Retina (tissue), 1 donor: Measurements from ENCODE around the gene VAV2.
A peak's percentile ranks its signal among the peaks of the same experiment; 100 is the strongest.

Source experiments
- DNase-seq: peaks from one replicate; pipeline ENCODE4 v3.0.0-alpha.2; 2016

The VAV2 gene

DNA sequence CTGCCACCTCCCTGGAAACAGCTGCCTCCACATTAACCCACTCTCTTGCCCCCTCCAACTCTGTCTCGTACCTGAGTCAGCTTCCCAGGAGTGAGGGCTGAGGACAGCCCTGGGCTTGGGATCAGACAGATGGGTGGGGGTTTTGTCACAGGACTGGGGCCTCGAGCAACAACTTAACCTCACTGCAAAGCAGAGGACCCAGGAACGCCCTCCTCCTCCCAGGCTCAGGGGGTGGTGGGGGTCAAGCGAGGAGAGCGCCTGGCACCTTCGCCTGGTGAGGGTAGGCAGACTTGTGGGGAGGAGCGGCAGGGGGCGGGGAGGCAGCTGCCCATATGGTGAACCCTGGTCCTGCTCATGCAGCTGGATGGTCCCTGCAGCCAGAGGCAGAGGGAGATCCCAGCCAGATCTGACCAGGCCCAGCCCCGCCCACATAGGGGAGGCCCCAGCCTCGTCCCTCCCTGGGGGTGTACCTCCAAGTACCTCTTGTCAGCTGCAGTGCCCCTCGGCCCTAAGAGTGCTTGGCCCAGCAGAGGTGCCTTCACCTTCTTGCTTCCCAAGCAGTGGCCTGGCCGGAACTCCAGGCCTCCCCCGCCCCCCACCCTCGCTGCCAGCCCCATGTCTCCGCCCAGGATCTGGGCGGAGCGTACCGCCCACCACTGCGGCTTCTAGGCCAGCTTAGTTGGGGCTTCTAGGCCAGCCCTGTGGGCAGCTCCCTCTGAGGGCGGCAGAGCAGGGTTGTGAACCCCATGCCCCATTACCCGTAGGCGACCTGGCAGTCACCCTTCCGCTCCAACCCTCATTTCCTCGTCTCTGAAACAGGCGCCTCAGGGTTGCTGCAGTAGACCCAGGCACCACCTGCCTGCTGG is 254.1 kb downstream of the VAV2 start, which contains the start of gene SARDH:
SARDH (minus strand) TSS at position 579 of the 866 bp plus-strand sequence. CDS start 4,179 bp downstream, outside the sequence.
- DNase-seq: peak; percentile 80

DNA sequence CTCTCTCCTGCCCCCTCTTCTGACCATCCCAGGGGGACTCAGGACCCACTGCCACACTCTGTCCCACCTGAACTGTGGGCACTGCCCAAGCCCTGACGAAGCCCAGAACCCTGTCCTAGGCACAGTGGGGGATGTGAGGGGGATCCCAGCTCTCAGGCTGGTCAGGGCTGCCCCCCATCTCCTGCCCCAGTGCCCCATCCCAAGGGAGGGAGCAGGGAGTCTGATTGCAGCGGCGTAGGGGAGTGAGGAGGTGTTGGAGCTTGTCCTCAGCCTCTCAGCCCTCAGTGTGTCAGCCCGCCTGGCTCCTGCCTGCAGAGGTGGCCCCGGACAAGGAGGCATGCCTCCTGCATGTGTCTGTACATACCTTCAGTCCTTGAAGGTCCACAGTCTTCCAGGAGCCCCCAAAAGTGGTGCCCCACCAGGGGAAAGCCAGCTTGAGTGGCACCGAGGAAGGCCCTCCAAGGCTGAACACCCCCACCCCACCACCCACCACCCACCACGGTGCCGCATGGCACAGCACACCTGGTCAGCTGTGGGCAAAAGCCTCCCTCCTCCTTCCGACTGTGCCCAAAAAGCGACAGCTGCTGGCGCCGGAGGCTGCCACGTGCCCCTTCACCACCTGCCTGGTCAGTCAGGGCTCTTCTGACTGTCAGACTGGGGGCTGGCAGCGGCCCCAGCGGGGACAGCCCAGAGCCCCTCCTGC is 254.9 kb downstream of the VAV2 start:
- no peak for DNase-seq

DNA sequence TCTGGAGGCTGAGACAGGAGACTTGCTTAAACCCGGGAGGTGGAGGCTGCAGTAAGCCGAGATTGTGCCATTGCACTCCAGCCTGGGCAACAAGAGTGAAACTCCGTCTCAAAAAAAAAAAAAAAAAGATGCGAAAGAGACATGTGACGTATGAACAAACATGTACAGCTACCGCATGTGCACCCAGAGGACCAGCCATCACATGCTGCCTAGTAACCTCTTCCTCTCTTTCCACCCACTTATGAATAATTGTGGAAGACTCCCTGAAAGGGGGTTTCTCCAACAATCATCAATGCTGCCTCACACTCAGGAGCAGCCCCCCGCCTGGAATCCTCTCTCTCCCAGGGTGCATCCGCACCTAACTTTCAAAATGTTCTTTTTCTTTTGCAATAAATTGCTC is 256.2 kb downstream of the VAV2 start:
- DNase-seq: no peak

DNA sequence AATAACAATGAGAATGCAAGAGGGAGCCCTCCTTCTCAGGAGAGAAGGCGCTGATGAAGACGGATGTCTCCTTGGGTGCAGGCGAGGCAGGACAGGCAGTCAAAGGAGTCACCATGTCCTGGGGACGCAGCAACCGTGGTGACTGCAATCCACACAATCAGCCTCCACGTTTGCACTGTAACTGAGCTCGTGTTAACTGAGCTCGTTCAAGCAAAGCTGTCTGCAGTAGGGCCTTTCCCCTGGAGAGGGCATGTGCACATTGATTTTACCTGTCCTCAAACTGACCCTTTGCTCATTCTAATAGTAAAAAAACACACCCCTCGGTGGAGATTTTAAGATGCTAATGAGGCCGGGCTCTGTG is 256.7 kb downstream of the VAV2 start:
- DNase-seq: no peak

DNA sequence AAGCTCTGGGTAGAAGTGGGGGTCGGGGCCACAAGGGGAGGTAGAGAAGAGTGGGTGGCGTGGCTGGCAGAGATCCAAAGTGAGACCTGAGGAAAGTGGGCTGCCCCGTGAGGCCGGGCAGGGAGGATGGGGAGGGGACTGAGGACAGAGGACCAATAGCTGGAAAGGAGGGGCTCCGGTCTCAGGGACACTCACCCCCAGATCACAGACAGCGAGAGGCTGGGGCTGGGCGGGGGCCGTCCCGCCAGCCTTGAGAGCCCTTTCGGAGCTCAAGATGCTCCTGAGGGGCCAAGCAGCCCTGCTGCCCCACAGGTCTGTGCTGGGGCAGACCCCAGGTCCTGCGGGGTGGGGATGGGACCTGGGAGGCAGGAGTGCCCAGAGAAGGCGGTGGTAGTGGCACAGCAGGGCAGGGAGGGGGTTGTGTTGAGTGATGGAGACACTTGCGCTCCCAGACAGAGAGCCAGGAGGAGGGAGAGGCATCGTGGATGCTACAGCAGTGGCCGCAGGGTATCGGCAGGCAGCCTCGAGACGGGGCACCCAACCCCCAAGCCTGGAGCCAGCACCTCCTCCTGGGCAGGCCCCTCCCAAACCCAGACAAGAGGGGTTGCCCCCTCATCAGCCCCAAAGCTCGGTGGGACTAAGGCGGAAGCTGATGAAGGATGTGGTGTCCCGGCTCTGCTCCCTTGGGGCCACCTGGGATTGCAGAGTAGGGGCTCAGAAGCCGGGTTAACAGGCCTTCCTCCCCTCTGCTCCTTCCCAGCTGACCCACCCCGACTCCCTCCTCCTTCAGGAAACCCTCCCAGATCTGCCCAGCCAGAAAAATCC is 257.3 kb downstream of the VAV2 start:
- DNase-seq: no peak

DNA sequence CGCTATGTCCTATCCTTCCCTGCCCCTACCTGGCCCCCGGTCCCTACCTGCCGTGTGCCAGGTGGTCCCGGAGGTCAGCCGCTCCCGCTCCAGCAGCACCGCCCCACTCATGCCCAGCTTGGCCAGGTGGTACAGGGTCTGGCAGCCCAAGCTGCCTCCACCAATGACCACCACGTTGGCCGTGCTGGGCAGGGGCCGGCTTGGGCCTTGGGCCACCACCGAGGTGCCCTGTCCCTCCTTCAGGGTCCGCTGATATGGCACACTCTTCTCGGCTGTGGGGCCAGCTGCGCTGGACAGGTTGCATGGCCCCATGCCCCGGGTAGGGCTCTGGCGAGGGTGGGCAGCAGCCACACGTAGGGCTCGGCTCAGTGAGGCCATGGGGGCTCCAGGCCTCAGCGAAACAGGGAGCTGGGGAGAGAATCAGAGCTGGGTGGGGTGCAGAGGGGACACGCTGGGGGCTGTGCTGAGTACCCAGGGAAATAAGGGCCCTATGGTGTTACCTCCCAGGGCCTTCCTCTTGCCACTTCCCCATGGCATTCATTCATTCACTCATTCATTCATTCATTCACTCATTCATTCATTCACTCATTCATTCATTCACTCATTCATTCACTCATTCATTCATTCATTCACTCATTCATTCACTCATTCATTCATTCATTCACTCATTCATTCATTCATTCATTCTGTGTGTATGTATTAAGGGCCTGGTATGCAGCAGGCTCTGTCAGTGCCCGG is 258.2 kb downstream of the VAV2 start:
- no peak for DNase-seq

DNA sequence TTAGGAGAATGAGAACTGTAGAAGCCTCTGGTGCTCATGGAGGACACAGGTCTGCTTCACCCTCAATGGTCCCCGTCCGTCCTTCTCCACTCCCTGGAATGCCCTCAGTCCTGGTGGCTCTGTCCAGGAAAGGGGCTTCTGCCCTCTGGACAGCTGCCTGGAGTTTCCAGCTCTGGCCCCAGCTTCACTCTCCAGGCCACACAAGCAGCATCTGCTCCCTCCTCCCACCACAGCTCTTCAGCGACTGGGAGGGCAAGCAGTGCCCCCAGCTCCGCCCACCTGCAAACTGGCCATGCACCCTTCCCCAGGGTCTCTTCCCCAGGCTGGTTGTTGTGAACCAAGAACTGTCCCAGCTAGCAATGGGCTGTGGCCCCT is 258.7 kb downstream of the VAV2 start:
- DNase-seq: no peak

DNA sequence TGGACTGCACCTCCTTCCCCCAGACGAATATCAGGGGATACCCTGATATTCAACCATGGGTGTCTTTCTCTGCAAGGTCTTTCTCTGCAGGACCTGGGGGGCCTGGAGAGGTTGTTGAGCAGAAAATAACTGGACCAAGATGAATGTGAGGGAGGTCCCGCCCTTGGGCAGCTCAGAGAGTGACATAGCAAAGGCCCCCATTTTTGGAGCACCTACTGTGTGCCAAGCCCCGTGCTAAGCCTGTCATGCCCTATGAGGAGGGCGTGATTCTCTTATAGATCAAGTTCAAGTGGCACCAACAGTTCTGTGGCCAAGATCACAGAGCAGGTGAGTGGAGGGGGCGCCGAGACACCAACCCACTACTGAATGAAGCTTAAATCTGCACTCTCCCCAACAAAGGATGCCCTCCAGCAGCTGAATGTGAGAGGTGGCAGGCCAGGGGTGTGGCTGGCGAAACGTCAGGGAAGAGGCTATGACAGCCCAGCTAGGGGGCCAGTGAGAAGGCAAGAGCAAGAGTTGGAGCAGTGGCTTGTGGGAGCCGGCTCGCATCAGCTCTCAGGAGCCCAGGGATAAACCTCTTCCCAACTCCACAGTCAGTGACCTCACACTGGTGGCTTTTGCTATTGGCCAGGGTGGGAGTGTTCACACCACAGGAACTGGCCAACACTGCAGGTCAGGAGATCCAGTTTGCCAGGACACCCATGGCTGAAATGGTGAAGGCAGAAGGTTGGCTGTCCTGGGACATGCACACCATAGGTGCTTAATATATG is 259.3 kb downstream of the VAV2 start:
- DNase-seq: no peak

DNA sequence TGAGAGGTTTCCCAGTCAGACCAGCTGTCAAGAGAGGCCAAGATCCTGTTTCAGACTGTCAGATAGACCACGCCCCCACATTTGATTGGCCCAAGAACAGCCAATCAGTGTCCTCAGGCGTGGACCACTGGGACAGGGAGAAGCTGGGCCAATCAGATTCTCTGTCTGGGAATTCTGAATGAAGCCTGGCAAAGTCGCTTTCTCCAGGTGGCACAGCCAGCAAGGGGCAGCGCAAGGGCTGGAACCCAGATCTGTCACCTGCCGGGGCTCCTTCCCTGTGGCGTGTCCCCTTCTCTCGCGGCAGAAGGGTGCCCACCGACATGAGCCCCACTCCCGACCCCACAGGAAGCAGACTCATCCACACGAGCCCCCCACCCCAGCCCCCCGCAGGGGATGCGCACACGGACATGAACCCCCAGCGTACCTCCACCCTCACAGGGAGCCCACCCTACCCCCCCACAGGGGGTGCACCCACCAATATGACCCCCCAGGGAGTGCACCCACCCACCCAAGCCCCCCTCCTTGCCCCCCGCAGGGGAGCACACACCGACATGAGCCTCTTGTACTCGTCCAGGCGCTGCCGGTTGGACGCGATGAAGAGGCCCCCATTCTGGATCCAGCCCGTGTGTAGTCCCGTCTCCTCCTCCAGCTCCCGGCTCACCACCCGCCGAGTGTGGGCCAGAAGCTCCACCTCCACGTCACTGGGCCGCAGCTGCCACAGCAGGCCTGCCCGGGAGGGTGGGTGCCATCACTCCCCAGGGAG is 260.1 kb downstream of the VAV2 start:
- no peak for DNase-seq

DNA sequence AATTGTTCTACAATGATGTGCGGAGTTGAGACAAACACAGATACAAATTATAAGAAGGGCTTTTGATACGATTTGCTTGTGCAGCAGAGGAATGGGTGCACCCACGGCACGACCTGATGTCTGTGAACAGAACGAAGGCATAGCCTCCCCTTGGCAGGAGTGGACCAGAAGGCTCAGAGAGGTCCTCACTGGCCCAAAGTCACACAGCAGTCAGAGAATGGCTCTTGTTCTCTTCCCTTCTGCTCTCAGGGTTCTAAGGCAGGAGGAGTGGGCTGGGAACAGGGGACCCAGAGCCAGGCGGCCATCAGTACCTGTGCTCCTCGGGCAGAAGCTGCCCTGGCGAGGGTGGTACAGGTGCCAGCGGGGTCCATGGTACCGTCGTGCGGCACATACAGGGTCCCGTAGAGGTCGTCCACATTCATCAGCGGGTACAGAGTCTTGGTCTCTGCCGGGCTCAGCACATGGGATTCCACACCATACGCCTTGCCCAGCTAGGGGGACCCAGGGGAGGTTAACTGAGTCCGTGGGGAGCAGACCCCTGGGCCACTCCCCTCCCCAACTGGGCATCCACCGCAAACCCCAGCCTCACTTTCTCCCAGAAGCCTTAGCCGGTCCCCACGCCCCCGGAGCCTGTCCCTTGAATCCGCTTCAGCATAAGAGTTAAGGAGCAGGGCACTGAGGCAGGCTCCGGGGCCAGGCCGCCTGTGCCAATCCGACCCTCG is 261.0 kb downstream of the VAV2 start:
- no peak for DNase-seq

DNA sequence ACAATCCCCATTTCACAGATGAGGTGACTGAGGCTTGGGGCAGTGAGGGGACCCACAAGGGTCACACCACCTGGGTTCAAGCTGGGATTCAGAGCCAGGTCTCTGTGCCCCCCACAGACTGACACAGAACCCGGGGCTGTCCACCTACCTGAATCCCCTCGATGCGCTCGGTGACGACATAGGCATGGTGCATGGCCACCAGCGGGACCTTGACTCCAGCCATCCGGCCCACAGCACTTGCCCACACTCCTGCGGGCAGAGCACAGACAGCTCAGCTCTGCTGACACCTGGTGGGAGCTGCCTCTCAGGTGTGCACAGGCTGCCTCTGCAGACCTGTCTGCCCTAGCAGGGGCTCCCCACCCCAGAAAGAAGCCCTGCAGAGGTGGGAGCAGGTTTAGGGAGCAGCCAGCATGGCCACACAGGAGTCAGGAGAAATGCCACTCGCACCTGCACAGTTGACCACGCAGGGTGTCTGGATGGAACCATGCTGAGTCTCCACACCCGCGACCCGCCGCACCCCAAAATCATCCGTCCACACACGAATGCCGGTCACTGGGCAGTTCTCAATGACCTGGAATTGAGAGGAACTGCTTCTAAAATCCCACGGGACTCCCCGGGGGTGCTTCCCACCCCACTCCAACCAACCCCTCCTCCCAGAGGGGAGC is 262.4 kb downstream of the VAV2 start:
- DNase-seq: no peak

DNA sequence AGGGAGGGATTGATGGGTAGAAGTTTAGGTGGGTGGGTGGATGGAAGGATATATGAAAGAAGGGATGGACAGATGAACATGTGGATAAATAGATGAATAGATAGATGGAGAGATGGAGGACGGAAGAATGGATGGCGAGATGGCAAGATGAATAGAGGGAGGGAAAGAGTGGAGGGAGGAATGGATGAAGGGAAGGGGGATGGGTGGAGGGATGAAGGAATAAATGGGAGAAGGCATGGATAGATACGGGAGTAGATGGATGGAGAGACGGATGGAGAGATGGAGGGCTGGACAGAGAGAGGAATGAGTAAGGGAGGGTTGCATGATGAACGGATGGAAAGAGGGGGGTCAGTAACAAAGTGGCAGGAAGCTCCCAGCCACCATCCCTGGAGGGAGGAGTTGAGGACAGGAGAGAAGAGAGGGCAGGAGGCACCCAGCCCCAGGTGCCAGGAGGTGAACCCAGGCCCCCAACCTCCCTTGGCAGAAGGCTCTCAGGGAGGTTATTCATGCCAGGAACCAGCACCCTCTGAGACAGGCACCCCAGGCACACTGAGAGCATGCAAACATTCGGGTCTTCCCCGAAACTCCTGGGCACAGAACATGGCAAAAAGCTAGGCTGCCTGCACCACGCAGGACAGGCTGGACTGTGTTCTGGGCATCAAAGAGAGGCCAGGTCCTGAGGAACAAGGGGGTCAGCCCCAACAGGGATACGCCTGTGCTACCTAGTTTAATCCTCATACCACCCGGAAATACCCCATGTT is 263.1 kb downstream of the VAV2 start:
- DNase-seq: no peak

DNA sequence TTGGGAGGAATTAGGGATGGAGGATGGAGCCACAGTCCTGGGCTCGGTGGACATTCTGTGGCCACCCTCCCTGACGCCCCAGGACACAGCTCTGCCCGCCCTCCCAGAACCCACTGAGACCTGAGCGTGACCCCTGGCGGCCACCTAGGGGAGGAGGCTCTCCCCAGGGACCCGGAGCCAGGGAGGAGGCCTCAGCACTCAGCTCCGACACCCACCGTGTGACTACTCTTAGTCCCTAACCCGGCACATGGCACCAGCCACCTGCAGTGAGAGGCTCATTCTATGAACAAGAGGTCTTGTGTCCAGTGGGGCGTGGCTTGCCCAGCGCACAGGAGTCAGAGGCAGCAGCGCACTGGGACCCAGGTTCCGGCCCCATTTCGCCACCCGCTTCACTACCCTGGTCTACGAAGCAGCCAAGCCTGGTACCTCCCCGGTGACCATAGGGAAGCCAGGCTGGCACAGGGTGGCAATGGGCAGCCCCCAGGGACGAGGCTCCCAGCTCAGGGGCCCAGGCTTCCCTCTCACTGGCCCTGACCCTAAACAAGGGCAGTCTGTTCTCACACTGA is 264.2 kb downstream of the VAV2 start:
- DNase-seq: no peak

DNA sequence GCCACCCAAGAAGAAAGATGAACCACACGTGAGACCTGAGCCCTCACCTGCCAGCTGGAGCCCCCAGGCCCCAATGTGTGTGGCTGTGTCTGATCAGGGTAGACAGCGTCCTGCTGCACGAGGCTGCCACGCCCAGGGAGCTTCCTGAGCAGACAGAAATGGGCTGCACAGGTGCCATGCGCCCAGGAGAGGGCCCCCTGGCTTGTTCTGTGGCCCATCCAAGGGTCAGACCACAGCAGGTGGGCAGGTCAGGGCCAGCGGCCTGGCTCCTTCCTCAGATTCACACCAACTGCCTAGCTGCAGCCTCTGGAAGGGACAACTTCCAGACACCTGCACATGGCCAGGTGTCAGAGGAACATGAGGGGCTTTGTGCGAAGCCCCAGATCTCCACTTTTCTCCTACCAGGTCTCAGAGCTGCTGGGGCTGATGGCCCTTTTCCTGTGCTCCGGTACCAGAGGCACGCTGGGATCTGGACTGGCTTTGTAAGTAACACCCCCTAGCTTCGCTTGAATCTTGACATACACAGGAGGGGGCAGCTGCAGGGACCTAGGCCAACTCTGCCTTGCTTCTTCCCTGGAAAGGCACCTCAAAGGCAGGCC is 264.7 kb downstream of the VAV2 start:
- DNase-seq: no peak

DNA sequence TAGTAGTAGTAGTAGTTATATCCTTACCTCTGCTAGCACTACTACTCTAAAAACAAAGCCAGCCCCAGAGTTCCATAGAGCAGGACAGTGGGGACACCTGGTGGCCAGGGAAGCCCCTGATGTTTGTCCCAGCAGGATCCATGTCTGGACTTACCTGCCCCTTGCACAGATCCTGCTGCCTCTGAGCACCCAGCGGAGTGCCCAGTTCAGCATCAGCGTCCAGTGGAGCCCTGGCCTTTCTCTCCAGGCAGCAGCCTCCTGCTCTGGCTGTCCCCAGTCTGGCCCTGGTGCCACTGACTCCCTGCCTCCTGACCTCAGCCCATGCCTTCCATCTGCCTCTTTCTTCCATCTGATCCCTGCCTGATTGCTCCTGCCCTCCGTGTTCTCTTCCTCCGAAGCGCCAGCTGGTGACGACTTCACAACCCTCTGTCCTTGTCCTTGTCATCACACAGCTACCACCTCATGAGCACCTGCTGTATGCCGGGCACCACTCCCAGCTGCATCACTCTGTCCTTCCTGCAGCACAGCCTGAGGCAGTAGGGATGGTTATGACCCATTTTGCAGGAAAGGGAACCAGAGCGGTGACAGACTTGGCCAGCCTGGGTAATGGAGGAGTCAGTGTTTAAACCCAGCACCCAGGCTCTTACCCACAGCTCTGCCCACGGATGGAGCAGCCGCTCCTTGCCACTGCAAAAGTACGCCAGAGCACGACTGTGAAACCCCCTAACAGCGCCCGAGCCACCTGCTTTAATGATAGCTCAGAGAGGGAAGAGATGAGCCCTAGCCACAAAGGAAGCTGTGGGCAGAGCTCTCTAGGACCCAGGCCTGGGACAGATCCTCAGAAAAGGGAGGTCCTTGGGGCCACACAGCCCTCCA is 265.5 kb downstream of the VAV2 start:
- DNase-seq: peak; percentile 57

DNA sequence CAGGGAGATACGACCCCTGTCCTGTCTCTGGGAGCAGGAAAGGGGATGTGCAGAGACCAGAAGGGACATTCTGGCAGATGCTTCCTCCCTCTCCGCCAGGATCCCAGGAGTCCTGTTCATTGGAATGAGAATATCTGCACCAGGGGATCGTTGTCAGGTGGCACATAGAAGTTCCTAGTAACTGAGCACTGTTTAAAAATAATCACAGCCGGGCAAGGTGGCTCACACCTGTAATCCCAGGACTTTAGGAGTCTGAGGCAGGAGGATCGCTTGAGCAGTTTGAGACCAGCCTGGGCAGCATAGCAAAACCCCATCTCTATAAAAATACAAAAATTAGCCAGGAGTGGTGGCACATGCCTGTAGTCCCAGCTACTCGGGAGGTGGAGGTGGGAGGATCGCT is 266.2 kb downstream of the VAV2 start:
- DNase-seq: no peak
